ENCODE data around the gene GJB1. TPM values are rescaled to one million over a fixed set of nuclear protein-coding genes. Genes with fewer than 3 reads are reported as not detected.

Gene GJB1
- total and polyA plus RNA-seq, 2 of the 4 experiments (the other 2 are of a cell fraction), result not detected

DNA sequence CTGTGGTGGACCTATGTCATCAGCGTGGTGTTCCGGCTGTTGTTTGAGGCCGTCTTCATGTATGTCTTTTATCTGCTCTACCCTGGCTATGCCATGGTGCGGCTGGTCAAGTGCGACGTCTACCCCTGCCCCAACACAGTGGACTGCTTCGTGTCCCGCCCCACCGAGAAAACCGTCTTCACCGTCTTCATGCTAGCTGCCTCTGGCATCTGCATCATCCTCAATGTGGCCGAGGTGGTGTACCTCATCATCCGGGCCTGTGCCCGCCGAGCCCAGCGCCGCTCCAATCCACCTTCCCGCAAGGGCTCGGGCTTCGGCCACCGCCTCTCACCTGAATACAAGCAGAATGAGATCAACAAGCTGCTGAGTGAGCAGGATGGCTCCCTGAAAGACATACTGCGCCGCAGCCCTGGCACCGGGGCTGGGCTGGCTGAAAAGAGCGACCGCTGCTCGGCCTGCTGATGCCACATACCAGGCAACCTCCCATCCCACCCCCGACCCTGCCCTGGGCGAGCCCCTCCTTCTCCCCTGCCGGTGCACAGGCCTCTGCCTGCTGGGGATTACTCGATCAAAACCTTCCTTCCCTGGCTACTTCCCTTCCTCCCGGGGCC is 1.2 kb downstream of the GJB1 start:
- no peak overlapping the region for H3K4me3 ChIP-seq (ENCODE audit: insufficient read depth, low read depth, low read length)
- no peaks in the 10 kb centered on the region for H3K36me3 ChIP-seq (ENCODE audit: control insufficient read depth, insufficient read depth, low read length)
- H2BK20ac ChIP-seq (ENCODE audit: low read depth, low read length), result no peak overlapping the region
- CTCF ChIA-PET, result no interaction called here
- no peaks in the 10 kb centered on the region for H3K4me1 ChIP-seq (ENCODE audit: control insufficient read depth, insufficient read depth, low read length)
- H3K56ac ChIP-seq (ENCODE audit: extremely low read depth, insufficient read depth, low read length), result no peak overlapping the region
- H4K5ac ChIP-seq (ENCODE audit: low read depth, low read length), result no peak overlapping the region
- H4K91ac ChIP-seq (ENCODE audit: insufficient read depth, low read depth, low read length), result no peak overlapping the region
- H3K79me1 ChIP-seq (ENCODE audit: low read depth in 1 of 2, low read length in 2 of 2), result no peaks in the 10 kb centered on the region
- H3K9me1 ChIP-seq (ENCODE audit: insufficient read depth, low read length), result no peaks in the 10 kb centered on the region
- H4K8ac ChIP-seq (ENCODE audit: low read depth in 2 of 2, low read length in 2 of 2), result no peak overlapping the region
- no peak overlapping the region for H3K23ac ChIP-seq (ENCODE audit: low read depth, low read length)
- H3K27me3 ChIP-seq (ENCODE audit: control insufficient read depth, insufficient read depth, low read length), result peaks cover 3% of the 10 kb centered on the region; the same call in 1 of the 2 replicates
- POLR2A ChIA-PET (ENCODE audit: unreplicated experiment), result no interaction called here
- H2BK5ac ChIP-seq (ENCODE audit: low read depth, low read length, poor library complexity, severe bottlenecking), result no peak overlapping the region
- H3K18ac ChIP-seq (ENCODE audit: low read depth, low read length), result no peak overlapping the region
- no peak for TF ChIP-seq MAFK (IDR thresholded peaks at IDR 0.05; ENCODE audit: low read depth, low read length)
- TF ChIP-seq BHLHE40 (IDR thresholded peaks at IDR 0.05; ENCODE audit: low read depth, low read length), result no peak
- TF ChIP-seq SMC3 (IDR thresholded peaks at IDR 0.05; ENCODE audit: low read depth, low read length), result no peak
- no peak for TF ChIP-seq MXI1 (IDR thresholded peaks at IDR 0.05; ENCODE audit: borderline replicate concordance, low read depth, low read length)
- no peak for TF ChIP-seq POLR2A (IDR thresholded peaks at IDR 0.05; ENCODE audit: low read depth, low read length)
- TF ChIP-seq RCOR1 (IDR thresholded peaks at IDR 0.05; ENCODE audit: insufficient replicate concordance, low read length), result no peak
- no peak for TF ChIP-seq MAZ (IDR thresholded peaks at IDR 0.05; ENCODE audit: borderline replicate concordance, low read depth, low read length)
- no peak for TF ChIP-seq CEBPB (IDR thresholded peaks at IDR 0.05; ENCODE audit: low read depth, low read length)
- TF ChIP-seq, protein P1, sequence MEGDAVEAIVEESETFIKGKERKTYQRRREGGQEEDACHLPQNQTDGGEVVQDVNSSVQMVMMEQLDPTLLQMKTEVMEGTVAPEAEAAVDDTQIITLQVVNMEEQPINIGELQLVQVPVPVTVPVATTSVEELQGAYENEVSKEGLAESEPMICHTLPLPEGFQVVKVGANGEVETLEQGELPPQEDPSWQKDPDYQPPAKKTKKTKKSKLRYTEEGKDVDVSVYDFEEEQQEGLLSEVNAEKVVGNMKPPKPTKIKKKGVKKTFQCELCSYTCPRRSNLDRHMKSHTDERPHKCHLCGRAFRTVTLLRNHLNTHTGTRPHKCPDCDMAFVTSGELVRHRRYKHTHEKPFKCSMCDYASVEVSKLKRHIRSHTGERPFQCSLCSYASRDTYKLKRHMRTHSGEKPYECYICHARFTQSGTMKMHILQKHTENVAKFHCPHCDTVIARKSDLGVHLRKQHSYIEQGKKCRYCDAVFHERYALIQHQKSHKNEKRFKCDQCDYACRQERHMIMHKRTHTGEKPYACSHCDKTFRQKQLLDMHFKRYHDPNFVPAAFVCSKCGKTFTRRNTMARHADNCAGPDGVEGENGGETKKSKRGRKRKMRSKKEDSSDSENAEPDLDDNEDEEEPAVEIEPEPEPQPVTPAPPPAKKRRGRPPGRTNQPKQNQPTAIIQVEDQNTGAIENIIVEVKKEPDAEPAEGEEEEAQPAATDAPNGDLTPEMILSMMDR (conservative IDR thresholded peaks at IDR 0.05; ENCODE audit: low read depth, low read length), result no peak
- no peak for TF ChIP-seq FOS (IDR thresholded peaks at IDR 0.05; ENCODE audit: low read depth, low read length)
- TF ChIP-seq RFX5 (IDR thresholded peaks at IDR 0.05; ENCODE audit: low read depth, low read length), result no peak
- TF ChIP-seq, protein P2, sequence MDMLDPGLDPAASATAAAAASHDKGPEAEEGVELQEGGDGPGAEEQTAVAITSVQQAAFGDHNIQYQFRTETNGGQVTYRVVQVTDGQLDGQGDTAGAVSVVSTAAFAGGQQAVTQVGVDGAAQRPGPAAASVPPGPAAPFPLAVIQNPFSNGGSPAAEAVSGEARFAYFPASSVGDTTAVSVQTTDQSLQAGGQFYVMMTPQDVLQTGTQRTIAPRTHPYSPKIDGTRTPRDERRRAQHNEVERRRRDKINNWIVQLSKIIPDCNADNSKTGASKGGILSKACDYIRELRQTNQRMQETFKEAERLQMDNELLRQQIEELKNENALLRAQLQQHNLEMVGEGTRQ (IDR thresholded peaks at IDR 0.05; ENCODE audit: low read depth, low read length), result no peak
- no peak for TF ChIP-seq CHD1 (IDR thresholded peaks at IDR 0.05; ENCODE audit: low read depth, low read length)
- H3K9me3 ChIP-seq (ENCODE audit: control insufficient read depth, insufficient read depth, low read length), result no peaks in the 10 kb centered on the region
- no peak overlapping the region for H2AK5ac ChIP-seq (ENCODE audit: low read depth, low read length)
- dilution Hi-C loops (cut with HindIII; ENCODE audit: low sequenced_read_pairs, unreplicated experiment), result no loop called here
- no peak overlapping the region for H2BK120ac ChIP-seq (ENCODE audit: low read depth, low read length)
- no peak for DNase-seq
- no TSS peak for BruUV-seq (replicated peaks)
- no peak overlapping the region for H3K27ac ChIP-seq (ENCODE audit: insufficient read depth, low read length)
- no peak overlapping the region for H2AFZ ChIP-seq (replicated peaks; ENCODE audit: low read length, poor library complexity)
- in situ Hi-C loops (cut with MboI; ENCODE audit: low sequenced_read_pairs), result no loop called here
- ATAC-seq (ENCODE audit: low read depth), result no peak
- 75% methylated on average over 10 of the region's 32 CpGs; no CpG with 5 or more reads in 1 of the 2 experiments for WGBS, 2 experiments (ENCODE audit: extremely low coverage in 2 of 2, insufficient read length in 1 of 2)
- no peak overlapping the region for H3K14ac ChIP-seq (replicated peaks; ENCODE audit: low read depth, low read length)
- H3K4me2 ChIP-seq (ENCODE audit: low read depth, low read length), result no peak overlapping the region
- H2AK9ac ChIP-seq (replicated peaks; ENCODE audit: low read depth, low read length, poor library complexity), result no peak overlapping the region
- no peak overlapping the region for H2BK15ac ChIP-seq (ENCODE audit: low read depth, low read length)
- H3K4ac ChIP-seq (ENCODE audit: low read depth, low read length), result no peak overlapping the region
- intact Hi-C loops (cut with micrococcal nuclease), result no loop called here
- H4K20me1 ChIP-seq (ENCODE audit: insufficient read depth, low read length), result no peaks in the 10 kb centered on the region
- H3K9ac ChIP-seq (ENCODE audit: low read depth, low read length), result no peak overlapping the region

Measured in IMR-90 (cell line).